ENCODE measurements around the gene ASTN2. TPM values are rescaled to one million over a fixed set of nuclear protein-coding genes. Genes with fewer than 3 reads are reported as not detected.
"Not testable (repeated sequence)": the region's sequence is repeated elsewhere in the genome, so short reads cannot be mapped to it uniquely, and the experiment has no call there.

Gene ASTN2
- total RNA-seq, 2 experiments from 2014 or later, result 3.9 TPM

DNA sequence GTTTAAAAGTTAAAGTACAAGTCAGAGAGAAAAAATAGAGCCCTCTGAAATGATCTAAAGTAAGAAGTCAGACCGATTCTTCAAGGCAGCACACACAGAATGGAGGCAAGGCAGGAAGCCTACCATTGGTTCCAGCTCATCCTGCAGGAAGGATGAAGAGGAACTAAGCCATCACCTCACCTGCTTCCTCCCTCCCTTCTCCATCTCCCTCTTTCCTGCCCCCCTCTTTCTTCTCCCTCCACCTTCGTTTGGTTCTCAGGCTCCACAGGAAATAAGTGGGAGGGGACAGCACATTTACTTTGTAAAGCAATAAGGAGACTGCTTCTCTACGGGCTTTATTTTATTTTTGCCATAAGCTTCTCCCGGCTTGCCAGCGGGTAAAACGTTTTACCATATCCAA, 514.3 kb downstream of the ASTN2 start:
- H3K9me3 Mint-ChIP-seq, result peaks cover 7% of the 10 kb centered on the region
- H3K4me3 Mint-ChIP-seq, result no peak overlapping the region
- peaks cover 6% of the 10 kb centered on the region for H3K27me3 Mint-ChIP-seq
- no peaks in the 10 kb centered on the region for H3K4me1 Mint-ChIP-seq
- H3K27ac Mint-ChIP-seq, result no peak overlapping the region
- no peak for DNase-seq
- H3K36me3 Mint-ChIP-seq, result no peaks in the 10 kb centered on the region

- no peak for DNase-seq
- Mint-ChIP-seq H3K27me3 (peaks cover 6% of the 10 kb centered on the region), H3K4me3 (no peak overlapping the region), H3K36me3 (no peaks in the 10 kb centered on the region), H3K9me3 (peaks cover 7% of the 10 kb centered on the region), H3K27ac (no peak overlapping the region), H3K4me1 (no peaks in the 10 kb centered on the region)
Measured at GRCh38 chr9:116900007-116900367, 514.9 kb downstream of the ASTN2 start.

DNA sequence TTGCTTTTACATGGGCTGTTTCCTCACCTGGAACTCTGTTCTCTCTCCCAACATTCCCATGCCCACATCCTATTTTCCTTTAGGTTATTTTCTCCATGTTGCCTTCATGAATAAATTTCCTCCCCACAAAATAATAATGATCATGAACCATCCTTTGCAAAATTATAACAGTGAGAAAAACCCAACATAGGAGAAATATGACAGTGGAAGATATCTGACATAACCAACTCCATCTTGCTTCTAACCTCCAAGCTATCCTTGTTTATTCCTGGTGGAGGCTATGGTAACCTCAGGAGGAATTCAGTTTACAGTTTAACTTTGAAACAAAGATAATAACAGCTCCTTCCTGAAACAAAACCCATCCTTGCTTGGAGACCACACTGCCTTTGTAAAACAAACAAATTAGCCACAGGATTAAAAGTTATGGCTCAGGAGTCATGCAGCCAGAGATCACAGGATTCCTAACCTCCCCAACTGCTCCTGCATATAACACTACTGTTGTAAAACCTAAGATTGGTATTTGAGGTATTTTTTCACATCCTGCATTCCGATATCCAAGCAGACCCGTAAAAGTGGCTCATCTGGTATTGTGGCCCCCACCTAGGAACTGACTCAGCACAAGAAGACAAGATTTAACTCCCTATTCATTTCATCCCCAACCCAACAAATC, 515.4 kb downstream of the ASTN2 start:
- Mint-ChIP-seq H3K27me3 (peaks cover 6% of the 10 kb centered on the region), H3K36me3 (no peaks in the 10 kb centered on the region), H3K27ac (no peak overlapping the region), H3K4me1 (no peaks in the 10 kb centered on the region), H3K9me3 (peaks cover 7% of the 10 kb centered on the region), H3K4me3 (no peak overlapping the region)
- no peak for DNase-seq

GRCh38 chr9:116898131-116898530, 516.7 kb downstream of the ASTN2 start:
- not testable (repeated sequence) for H3K4me3 Mint-ChIP-seq, H3K36me3 Mint-ChIP-seq, H3K9me3 Mint-ChIP-seq, H3K27me3 Mint-ChIP-seq, H3K4me1 Mint-ChIP-seq, DNase-seq, H3K27ac Mint-ChIP-seq

GRCh38 chr9:116897201-116897600, 517.7 kb downstream of the ASTN2 start:
- Mint-ChIP-seq H3K4me3 (no peak overlapping the region), H3K9me3 (peaks cover 7% of the 10 kb centered on the region), H3K27ac (no peak overlapping the region), H3K27me3 (no peaks in the 10 kb centered on the region), H3K36me3 (no peaks in the 10 kb centered on the region), H3K4me1 (no peaks in the 10 kb centered on the region)
- DNase-seq, result no peak

GRCh38 chr9:116895961-116896360, 518.9 kb downstream of the ASTN2 start:
- Mint-ChIP-seq H3K4me1 (no peaks in the 10 kb centered on the region), H3K27ac (no peak overlapping the region), H3K36me3 (no peaks in the 10 kb centered on the region), H3K9me3 (peaks cover 7% of the 10 kb centered on the region), H3K27me3 (no peaks in the 10 kb centered on the region), H3K4me3 (no peak overlapping the region)
- DNase-seq, result no peak

DNA sequence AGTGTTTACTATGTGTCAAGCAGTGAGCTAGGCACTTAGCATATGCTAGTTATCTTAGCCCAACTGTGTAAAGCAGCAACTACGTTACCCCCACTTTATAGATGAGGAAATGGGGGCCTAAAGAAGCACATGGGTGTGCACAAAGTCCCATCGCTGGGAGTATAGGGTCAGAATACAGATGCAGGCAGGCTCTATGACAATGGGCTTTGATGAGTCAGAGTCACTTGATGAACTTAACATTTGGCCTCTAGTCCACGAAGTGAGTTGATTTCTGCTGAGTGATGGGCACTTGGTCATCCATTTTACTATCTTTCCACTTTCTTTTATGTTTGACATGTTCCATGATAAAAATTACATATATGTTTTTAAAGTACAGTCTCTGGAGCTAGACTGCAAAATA, 523.4 kb downstream of the ASTN2 start:
- Mint-ChIP-seq H3K9me3 (no peaks in the 10 kb centered on the region), H3K27me3 (no peaks in the 10 kb centered on the region)

GRCh38 chr9:116888476-116888875, 526.4 kb downstream of the ASTN2 start:
- H3K27ac Mint-ChIP-seq, H3K9me3 Mint-ChIP-seq, H3K4me3 Mint-ChIP-seq, H3K4me1 Mint-ChIP-seq, DNase-seq, H3K27me3 Mint-ChIP-seq, H3K36me3 Mint-ChIP-seq: not testable (repeated sequence)

More for the DNA sequence above, 523.4 kb downstream of the ASTN2 start:
- Mint-ChIP-seq H3K4me3 (no peak overlapping the region), H3K36me3 (no peaks in the 10 kb centered on the region), H3K27ac (no peak overlapping the region), H3K4me1 (no peaks in the 10 kb centered on the region)
- no peak for DNase-seq

- no peak overlapping the region for H3K27ac Mint-ChIP-seq
- H3K27me3 Mint-ChIP-seq, result no peaks in the 10 kb centered on the region
- no peaks in the 10 kb centered on the region for H3K9me3 Mint-ChIP-seq
- no peaks in the 10 kb centered on the region for H3K4me1 Mint-ChIP-seq
- no peak for DNase-seq
- H3K36me3 Mint-ChIP-seq, result no peaks in the 10 kb centered on the region
- no peak overlapping the region for H3K4me3 Mint-ChIP-seq
Measured at GRCh38 chr9:116888066-116888465, 526.8 kb downstream of the ASTN2 start.

DNA sequence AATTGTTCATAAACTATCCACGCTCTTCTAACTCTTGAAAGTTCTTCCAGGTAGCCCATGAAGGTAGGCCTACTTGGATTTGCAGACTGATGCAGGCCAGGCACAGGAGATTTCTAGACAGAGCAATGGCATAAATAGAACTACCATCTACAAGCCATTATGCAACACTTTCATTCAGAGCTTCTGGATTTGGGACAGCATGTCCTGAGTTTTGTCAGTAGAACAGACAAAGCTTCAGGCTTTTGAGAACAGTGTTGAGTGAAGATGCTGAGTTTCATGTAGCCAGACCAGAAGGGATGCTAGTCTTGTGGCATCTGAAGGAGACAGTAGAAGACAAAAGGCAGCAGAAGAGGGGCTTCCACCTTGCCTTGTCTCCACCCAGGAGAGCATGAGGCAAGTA, 531.2 kb downstream of the ASTN2 start:
- Mint-ChIP-seq H3K4me1 (no peaks in the 10 kb centered on the region), H3K4me3 (no peak overlapping the region), H3K27ac (no peak overlapping the region), H3K36me3 (no peaks in the 10 kb centered on the region), H3K9me3 (peaks cover 2% of the 10 kb centered on the region), H3K27me3 (no peaks in the 10 kb centered on the region)
- DNase-seq, result no peak

- Mint-ChIP-seq H3K4me1 (no peaks in the 10 kb centered on the region), H3K9me3 (peaks cover 12% of the 10 kb centered on the region), H3K27me3 (peaks cover 4% of the 10 kb centered on the region), H3K27ac (no peak overlapping the region), H3K4me3 (no peak overlapping the region), H3K36me3 (no peaks in the 10 kb centered on the region)
- no peak for DNase-seq
Measured at GRCh38 chr9:116877072-116877471, 537.8 kb downstream of the ASTN2 start.

- DNase-seq, result no peak
- H3K9me3 Mint-ChIP-seq, result peaks cover 12% of the 10 kb centered on the region
- peaks cover 4% of the 10 kb centered on the region for H3K27me3 Mint-ChIP-seq
- H3K27ac Mint-ChIP-seq, result no peak overlapping the region
- H3K4me1 Mint-ChIP-seq, result no peaks in the 10 kb centered on the region
- no peaks in the 10 kb centered on the region for H3K36me3 Mint-ChIP-seq
- H3K4me3 Mint-ChIP-seq, result no peak overlapping the region
Measured at GRCh38 chr9:116875576-116875975, 539.3 kb downstream of the ASTN2 start.

DNA sequence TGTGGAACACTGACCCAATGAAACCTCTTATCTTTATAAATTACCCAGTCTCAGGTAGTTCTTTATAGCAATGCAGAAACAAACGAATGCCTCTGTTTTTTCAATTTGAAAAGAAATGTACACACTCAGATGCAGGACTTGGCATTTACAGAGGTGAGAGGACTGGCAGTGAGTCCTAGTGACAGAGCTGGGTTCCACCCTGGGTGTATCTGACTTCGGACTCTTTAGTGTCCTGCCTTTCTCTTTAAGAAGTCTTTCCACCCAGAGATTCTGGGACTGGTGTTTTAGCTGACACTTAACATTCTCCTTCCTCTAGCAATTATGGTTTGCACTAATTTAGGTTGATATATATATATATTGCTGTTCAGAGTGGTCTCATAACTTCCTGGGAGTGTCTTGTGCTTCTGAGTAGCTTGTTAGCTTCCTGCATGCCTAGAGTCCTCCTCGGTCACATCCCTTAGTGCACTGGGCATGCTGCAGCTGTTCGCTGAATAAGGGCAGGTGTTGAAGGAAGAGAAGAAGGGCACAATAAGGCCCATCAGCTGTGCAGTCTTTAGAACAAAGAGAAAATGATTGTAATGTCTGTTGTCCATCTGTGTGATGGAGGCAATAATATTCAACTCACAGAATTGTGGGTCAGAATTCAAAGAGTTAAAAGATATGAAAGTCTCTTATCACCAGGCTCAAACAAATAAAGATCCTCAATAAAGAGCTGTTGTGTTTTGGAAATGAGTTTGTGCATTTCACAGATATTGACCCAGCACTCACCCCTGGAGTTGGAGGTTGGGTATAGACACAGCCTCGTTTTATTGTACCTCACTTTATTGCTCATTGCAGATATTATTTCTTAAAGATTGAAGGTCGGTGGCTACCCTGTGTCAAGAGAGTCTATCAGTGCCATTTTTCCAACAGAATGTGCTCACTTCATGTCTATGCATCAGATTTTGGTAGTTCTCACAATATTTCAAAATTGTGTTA, 540.6 kb downstream of the ASTN2 start:
- DNase-seq, result no peak
- Mint-ChIP-seq H3K4me1 (no peaks in the 10 kb centered on the region), H3K36me3 (no peaks in the 10 kb centered on the region), H3K9me3 (peaks cover 12% of the 10 kb centered on the region), H3K27me3 (peaks cover 4% of the 10 kb centered on the region), H3K27ac (no peak overlapping the region), H3K4me3 (no peak overlapping the region)

GRCh38 chr9:116873491-116873890, 541.4 kb downstream of the ASTN2 start:
- no peaks in the 10 kb centered on the region for H3K4me1 Mint-ChIP-seq

GRCh38 chr9:116870566-116870965, 544.3 kb downstream of the ASTN2 start:
- no peaks in the 10 kb centered on the region for H3K4me1 Mint-ChIP-seq
- peaks cover 4% of the 10 kb centered on the region for H3K27me3 Mint-ChIP-seq
- no peak overlapping the region for H3K27ac Mint-ChIP-seq

More at GRCh38 chr9:116873491-116873890, 541.4 kb downstream of the ASTN2 start:
- Mint-ChIP-seq H3K4me3 (no peak overlapping the region), H3K36me3 (no peaks in the 10 kb centered on the region), H3K27me3 (peaks cover 4% of the 10 kb centered on the region), H3K27ac (no peak overlapping the region), H3K9me3 (peaks cover 12% of the 10 kb centered on the region)
- no peak for DNase-seq

More at GRCh38 chr9:116870566-116870965, 544.3 kb downstream of the ASTN2 start:
- Mint-ChIP-seq H3K4me3 (no peak overlapping the region), H3K36me3 (no peaks in the 10 kb centered on the region), H3K9me3 (no peaks in the 10 kb centered on the region)
- DNase-seq, result no peak
